ENCODE data around the gene CFAP61.

CFAP61 gene

DNA sequence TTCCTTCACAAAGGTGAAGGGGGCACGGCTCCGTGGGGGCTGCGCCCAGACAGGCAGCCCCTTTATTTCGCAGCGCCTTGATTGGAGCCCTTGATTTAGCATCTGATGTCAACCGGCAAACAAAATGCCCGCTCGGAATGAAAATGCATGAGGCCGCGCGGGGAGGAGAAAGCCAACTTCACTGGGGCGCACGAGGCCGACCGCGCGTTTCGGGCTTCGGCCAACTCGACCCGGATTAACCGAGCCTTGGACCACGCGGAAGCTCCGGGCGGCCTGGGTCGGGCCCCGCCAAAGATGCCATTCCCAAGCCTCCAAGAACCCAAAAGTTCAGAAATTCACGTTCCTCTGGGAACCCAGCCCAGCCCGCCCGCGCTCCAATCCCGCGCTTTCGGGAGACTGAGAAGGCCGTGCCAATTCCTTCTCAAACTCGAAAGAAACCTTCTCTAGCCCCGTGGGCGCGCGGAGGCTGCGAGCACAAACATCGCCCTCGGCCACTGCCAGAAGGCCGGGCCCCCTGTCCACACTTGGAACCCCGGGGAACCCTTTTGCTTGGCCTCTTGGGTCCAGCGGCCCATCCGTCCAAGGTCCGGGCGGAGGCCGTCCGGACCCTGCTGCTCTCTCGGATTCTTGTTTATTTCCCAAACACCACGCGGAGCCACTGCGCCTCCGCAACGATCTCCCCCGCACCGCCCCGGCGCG is 314.7 kb downstream of the CFAP61 start:
- TF ChIP-seq, protein P1, sequence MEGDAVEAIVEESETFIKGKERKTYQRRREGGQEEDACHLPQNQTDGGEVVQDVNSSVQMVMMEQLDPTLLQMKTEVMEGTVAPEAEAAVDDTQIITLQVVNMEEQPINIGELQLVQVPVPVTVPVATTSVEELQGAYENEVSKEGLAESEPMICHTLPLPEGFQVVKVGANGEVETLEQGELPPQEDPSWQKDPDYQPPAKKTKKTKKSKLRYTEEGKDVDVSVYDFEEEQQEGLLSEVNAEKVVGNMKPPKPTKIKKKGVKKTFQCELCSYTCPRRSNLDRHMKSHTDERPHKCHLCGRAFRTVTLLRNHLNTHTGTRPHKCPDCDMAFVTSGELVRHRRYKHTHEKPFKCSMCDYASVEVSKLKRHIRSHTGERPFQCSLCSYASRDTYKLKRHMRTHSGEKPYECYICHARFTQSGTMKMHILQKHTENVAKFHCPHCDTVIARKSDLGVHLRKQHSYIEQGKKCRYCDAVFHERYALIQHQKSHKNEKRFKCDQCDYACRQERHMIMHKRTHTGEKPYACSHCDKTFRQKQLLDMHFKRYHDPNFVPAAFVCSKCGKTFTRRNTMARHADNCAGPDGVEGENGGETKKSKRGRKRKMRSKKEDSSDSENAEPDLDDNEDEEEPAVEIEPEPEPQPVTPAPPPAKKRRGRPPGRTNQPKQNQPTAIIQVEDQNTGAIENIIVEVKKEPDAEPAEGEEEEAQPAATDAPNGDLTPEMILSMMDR (IDR thresholded peaks at IDR 0.05; ENCODE audit: low read length, missing control alignments): no peak
- DNase-seq (ENCODE audit: low read depth): no peak
- H3K4me3 ChIP-seq (replicated peaks; ENCODE audit: low read depth, low read length): no peak overlapping the region

DNA sequence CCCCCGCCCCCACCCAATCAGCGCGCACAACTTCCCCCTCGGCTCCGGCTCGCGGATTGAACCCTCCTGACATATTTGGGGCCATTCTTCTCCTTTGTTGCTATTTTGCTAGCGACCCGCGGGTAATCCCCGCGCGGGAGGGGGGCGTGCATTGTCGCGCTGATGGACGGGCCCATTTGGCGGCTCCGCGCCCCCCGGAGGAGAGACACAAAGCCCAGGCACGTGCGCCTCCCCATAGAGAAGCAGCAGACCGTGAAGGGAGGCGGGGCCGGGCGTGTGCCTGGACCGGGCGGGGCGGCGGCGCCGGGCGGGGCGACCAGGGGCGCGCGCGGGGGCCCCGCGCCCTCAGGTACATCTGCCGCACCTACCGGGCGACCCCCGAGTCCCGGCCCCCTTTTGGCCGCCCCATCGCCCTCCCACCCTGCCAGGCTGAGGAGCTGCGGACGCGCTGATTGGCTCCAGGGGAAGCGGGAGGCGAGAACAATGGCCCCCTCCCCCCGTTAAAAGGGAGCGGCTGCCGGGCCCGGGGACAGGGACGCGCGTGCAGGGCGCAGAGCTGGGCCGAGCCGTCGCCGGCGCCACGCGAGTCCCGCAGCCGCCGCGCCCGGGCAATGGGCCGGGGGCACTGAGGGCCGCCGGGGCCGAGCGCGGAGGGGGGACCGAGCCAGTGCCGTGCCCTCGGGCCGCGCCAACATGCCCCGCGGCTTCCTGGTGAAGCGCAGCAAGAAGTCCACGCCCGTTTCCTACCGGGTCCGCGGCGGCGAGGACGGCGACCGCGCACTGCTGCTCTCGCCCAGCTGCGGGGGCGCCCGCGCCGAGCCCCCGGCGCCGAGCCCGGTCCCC is 315.5 kb downstream of the CFAP61 start, which contains the start of gene INSM1:
INSM1 (plus strand) TSS at position 530 of the 843 bp plus-strand sequence; CDS start at position 694, 164 bp downstream.
- no peak for DNase-seq (ENCODE audit: low read depth)
- TF ChIP-seq, protein P1 (IDR thresholded peaks at IDR 0.05; ENCODE audit: low read length, missing control alignments): no peak
- no peak within 1 kb of the TSS for H3K4me3 ChIP-seq (replicated peaks; ENCODE audit: low read depth, low read length)

DNA sequence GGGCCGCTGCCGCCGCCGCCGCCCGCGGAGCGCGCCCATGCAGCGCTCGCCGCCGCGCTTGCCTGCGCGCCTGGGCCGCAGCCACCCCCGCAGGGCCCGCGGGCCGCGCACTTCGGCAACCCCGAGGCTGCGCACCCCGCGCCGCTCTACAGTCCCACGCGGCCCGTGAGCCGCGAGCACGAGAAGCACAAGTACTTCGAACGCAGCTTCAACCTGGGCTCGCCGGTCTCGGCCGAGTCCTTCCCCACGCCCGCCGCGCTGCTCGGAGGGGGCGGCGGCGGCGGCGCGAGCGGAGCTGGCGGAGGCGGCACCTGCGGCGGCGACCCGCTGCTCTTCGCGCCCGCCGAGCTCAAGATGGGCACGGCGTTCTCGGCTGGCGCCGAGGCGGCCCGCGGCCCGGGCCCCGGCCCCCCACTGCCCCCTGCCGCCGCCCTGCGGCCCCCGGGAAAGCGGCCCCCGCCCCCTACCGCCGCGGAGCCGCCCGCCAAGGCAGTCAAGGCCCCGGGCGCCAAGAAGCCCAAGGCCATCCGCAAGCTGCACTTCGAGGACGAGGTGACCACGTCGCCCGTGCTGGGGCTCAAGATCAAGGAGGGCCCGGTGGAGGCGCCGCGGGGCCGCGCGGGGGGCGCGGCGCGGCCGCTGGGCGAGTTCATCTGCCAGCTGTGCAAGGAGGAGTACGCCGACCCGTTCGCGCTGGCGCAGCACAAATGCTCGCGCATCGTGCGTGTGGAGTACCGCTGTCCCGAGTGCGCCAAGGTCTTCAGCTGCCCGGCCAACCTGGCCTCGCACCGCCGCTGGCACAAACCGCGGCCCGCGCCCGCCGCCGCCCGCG is 316.3 kb downstream of the CFAP61 start:
- no peak overlapping the region for H3K4me3 ChIP-seq (replicated peaks; ENCODE audit: low read depth, low read length)
- TF ChIP-seq, protein P1 (IDR thresholded peaks at IDR 0.05; ENCODE audit: low read length, missing control alignments): no peak
- DNase-seq (ENCODE audit: low read depth): no peak

DNA sequence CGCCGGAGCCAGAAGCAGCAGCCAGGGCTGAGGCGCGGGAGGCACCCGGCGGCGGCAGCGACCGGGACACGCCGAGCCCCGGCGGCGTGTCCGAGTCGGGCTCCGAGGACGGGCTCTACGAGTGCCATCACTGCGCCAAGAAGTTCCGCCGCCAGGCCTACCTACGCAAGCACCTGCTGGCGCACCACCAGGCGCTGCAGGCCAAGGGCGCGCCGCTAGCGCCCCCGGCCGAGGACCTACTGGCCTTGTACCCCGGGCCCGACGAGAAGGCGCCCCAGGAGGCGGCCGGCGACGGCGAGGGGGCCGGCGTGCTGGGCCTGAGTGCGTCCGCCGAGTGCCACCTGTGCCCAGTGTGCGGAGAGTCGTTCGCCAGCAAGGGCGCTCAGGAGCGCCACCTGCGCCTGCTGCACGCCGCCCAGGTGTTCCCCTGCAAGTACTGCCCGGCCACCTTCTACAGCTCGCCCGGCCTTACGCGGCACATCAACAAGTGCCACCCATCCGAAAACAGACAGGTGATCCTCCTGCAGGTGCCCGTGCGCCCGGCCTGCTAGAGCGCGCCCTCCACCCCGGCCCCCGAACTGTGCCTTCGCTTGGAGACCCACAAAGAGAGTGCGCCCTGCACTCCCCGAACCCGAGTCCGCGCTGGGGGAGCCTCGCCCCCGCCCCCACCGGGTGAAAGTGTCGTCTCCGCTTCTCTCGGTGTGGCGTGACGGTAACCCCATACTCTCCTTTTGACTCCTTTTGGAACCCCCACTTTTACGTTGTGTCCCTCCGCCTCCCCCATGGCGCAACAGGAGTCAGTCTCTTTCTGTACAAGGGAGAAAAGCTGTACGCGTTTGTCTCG is 317.1 kb downstream of the CFAP61 start:
- no peak overlapping the region for H3K4me3 ChIP-seq (replicated peaks; ENCODE audit: low read depth, low read length)
- TF ChIP-seq, protein P1 (IDR thresholded peaks at IDR 0.05; ENCODE audit: low read length, missing control alignments): no peak
- no peak for DNase-seq (ENCODE audit: low read depth)

DNA sequence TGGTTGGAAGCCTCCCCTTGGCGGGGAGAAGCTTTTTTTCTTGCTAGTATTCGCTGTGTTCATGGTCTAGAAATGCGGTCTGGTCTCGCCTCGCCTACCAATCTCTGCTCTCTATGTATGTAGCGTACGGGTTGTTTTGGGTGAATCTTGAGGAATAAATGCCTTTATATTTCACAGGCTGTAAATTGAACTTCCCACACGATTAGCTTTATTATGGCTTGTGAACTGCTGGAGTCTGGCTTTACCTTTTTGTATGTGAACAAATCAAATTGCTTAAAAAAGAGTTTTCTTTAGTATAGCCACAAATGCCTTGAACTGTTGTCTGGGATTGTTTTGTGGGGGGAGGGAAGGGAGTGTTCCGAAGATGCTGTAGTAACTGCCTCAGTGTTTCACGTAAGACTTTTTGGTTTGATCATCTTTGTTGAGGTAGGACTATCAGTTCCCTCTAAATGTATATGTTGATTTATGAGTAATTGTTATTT is 317.8 kb downstream of the CFAP61 start:
- H3K4me3 ChIP-seq (replicated peaks; ENCODE audit: low read depth, low read length): no peak overlapping the region
- DNase-seq (ENCODE audit: low read depth): no peak
- TF ChIP-seq, protein P1 (IDR thresholded peaks at IDR 0.05; ENCODE audit: low read length, missing control alignments): no peak

DNA sequence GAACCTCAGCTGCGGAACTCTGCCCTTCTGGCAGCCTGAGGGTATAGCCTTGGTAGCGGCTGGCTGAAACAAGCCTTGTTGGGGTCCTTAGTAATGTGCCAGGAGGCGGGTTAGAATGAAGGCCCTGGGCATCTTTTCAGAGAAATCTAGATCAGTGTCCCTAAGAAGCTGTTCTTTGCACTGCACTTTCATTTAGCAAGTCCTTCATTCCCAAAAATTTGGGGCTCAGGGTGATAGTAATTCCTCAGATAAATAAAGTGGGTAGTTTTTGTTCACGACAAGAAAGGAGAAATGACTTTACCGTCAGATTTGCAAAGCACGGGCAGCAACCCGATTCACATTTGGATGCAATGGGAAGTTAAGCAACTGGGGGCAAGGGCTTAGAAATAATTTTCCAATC is 318.8 kb downstream of the CFAP61 start:
- TF ChIP-seq, protein P1 (IDR thresholded peaks at IDR 0.05; ENCODE audit: low read length, missing control alignments): no peak

More for the DNA sequence above, 318.8 kb downstream of the CFAP61 start:
- no peak for DNase-seq (ENCODE audit: low read depth)
- no peak overlapping the region for H3K4me3 ChIP-seq (replicated peaks; ENCODE audit: low read depth, low read length)

Measured in fibroblast of pulmonary artery (primary cell).